PC-9 (cell line): ENCODE measurements around the gene FUT6.

Experiments used
- EZH2 ChIP-seq: fragments of 200-600 bp; sonication (generic); IDR thresholded peaks from 2 replicates; pipeline ENCODE4 v1.8.0; 2017; ENCODE audit warnings: antibody characterized with exemption, low read depth
- TF ChIP-seq, protein P1 (sequence below): fragments of 200-600 bp; sonication (generic); conservative IDR thresholded peaks from 2 replicates; pipeline ENCODE4 v1.6.1; 2017; ENCODE audit warnings: mixed run types, antibody characterized with exemption, mild to moderate bottlenecking, moderate library complexity

- TF ChIP-seq, protein P1, sequence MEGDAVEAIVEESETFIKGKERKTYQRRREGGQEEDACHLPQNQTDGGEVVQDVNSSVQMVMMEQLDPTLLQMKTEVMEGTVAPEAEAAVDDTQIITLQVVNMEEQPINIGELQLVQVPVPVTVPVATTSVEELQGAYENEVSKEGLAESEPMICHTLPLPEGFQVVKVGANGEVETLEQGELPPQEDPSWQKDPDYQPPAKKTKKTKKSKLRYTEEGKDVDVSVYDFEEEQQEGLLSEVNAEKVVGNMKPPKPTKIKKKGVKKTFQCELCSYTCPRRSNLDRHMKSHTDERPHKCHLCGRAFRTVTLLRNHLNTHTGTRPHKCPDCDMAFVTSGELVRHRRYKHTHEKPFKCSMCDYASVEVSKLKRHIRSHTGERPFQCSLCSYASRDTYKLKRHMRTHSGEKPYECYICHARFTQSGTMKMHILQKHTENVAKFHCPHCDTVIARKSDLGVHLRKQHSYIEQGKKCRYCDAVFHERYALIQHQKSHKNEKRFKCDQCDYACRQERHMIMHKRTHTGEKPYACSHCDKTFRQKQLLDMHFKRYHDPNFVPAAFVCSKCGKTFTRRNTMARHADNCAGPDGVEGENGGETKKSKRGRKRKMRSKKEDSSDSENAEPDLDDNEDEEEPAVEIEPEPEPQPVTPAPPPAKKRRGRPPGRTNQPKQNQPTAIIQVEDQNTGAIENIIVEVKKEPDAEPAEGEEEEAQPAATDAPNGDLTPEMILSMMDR, result no peak
- no peak for TF ChIP-seq EZH2
Measured at GRCh38 chr19:5850743-5851293, 11.3 kb upstream of the FUT6 start.
